Myocyte (in vitro differentiated cells): ENCODE measurements around the gene RNF157. TPM values are rescaled to one million over a fixed set of nuclear protein-coding genes. Genes with fewer than 3 reads are reported as not detected.
"Not testable (repeated sequence)": the region's sequence is repeated elsewhere in the genome, so short reads cannot be mapped to it uniquely, and the experiment has no call there.

Experiments
- DNase-seq: peaks from one replicate; pipeline ENCODE4 v3.0.0-alpha.2; 2012; ENCODE audit warnings: low read depth
- total RNA-seq: library from RNA; depleted of rRNA; stranded (reverse); fragments of >200 nt; gene quantifications from 2 replicates; pipeline ENCODE4 v1.2.3, GENCODE V29; 2014

Gene RNF157
- total RNA-seq, 1 donor from 2014 or later: 6.0 TPM

- no peak for DNase-seq
Observed at GRCh38 chr17:76195281-76196096, 44.8 kb downstream of the RNF157 start.

GRCh38 chr17:76193591-76193990 lies 46.7 kb downstream of the RNF157 start:
- DNase-seq: no peak

GRCh38 chr17:76191896-76192295 lies 48.4 kb downstream of the RNF157 start:
- no peak for DNase-seq

GRCh38 chr17:76189741-76190140 lies 50.6 kb downstream of the RNF157 start:
- DNase-seq: no peak

- no peak for DNase-seq
Observed at GRCh38 chr17:76189247-76189646, 51.0 kb downstream of the RNF157 start.

- no peak for DNase-seq
Observed at GRCh38 chr17:76188213-76189016, 51.9 kb downstream of the RNF157 start.

- DNase-seq: not testable (repeated sequence)
Observed at GRCh38 chr17:76186774-76187173, 53.5 kb downstream of the RNF157 start.

GRCh38 chr17:76184290-76184689 lies 56.0 kb downstream of the RNF157 start:
- DNase-seq: no peak

- peak; percentile 87 for DNase-seq
Observed at GRCh38 chr17:76182016-76182764, 58.1 kb downstream of the RNF157 start.

- DNase-seq: no peak
Observed at GRCh38 chr17:76179496-76180467, 60.5 kb downstream of the RNF157 start.

- DNase-seq: no peak
Observed at GRCh38 chr17:76178124-76178523, 62.2 kb downstream of the RNF157 start.

- no peak for DNase-seq
Observed at GRCh38 chr17:76176701-76177574, 63.4 kb downstream of the RNF157 start.

- DNase-seq: no peak
Observed at GRCh38 chr17:76174037-76174436, 66.3 kb downstream of the RNF157 start.

- DNase-seq: no peak
Observed at GRCh38 chr17:76173474-76173873, 66.8 kb downstream of the RNF157 start.

- DNase-seq: peak; percentile 26
Observed at GRCh38 chr17:76171706-76172105, 68.6 kb downstream of the RNF157 start.

GRCh38 chr17:76170114-76170513 lies 70.2 kb downstream of the RNF157 start:
- DNase-seq: no peak

GRCh38 chr17:76166906-76167305 lies 73.4 kb downstream of the RNF157 start:
- DNase-seq: no peak

- peak; percentile 60 for DNase-seq
Observed at GRCh38 chr17:76166168-76166567, 74.1 kb downstream of the RNF157 start.

GRCh38 chr17:76164331-76164730 lies 76.0 kb downstream of the RNF157 start:
- no peak for DNase-seq
